HUES6 (cell line): ENCODE data around the gene SOCS3.

ENCODE experiments used
- H3K27ac ChIP-seq: 2 replicates; pipeline ENCODE4 v1.7.0; 2013; ENCODE audit warnings: low read depth, mild to moderate bottlenecking, low read length, inconsistent platforms
- H3K27me3 ChIP-seq: 2 replicates; pipeline ENCODE4 v1.6.1; 2013; ENCODE audit warnings: low read length; ENCODE audit not compliant: control insufficient read depth, insufficient read depth
- H3K36me3 ChIP-seq: 2 replicates; pipeline ENCODE4 v1.6.1; 2013; ENCODE audit warnings: low read length; ENCODE audit not compliant: control insufficient read depth, insufficient read depth
- H3K4me1 ChIP-seq: 2 replicates; pipeline ENCODE4 v1.6.1; 2013; ENCODE audit warnings: low read length; ENCODE audit not compliant: control insufficient read depth, insufficient read depth
- H3K4me3 ChIP-seq: 2 replicates; pipeline ENCODE4 v1.5.1; 2013; ENCODE audit warnings: low read depth, low read length
- H3K9ac ChIP-seq: one replicate; pipeline ENCODE4 v1.6.1; 2013; ENCODE audit warnings: mild to moderate bottlenecking, low read length
- H3K9me3 ChIP-seq: 2 replicates; pipeline ENCODE4 v1.6.1; 2013; ENCODE audit warnings: low read depth, low read length; ENCODE audit not compliant: control insufficient read depth, insufficient read depth

SOCS3 gene

GRCh38 chr17:78357672-78358537, 2.0 kb downstream of the SOCS3 start:
- Histone ChIP-seq H3K36me3 (peaks cover 15% of the 10 kb centered on the region; the same call in 1 of the 2 replicates), H3K27me3 (peaks cover 55% of the 10 kb centered on the region), H3K9ac (peak overlapping the region; percentile 92), H3K4me1 (peaks cover 64% of the 10 kb centered on the region), H3K4me3 (peak overlapping the region; percentile 69), H3K9me3 (no peaks in the 10 kb centered on the region), H3K27ac (no peak overlapping the region)

- H3K4me3 ChIP-seq, result peak overlapping the region; percentile 69; the same call in 1 of the 2 replicates
These were observed 2.7 kb downstream of the SOCS3 start for GRCh38 chr17:78357177-78357586.

GRCh38 chr17:78356101-78356713, 3.7 kb downstream of the SOCS3 start:
- Histone ChIP-seq H3K4me3 (peak overlapping the region; percentile 6; the same call in 1 of the 2 replicates), H3K27me3 (peaks cover 55% of the 10 kb centered on the region), H3K36me3 (peaks cover 15% of the 10 kb centered on the region; the same call in 1 of the 2 replicates), H3K4me1 (peaks cover 66% of the 10 kb centered on the region), H3K27ac (no peak overlapping the region; the same call in 1 of the 2 replicates), H3K9me3 (no peaks in the 10 kb centered on the region), H3K9ac (no peak overlapping the region)

More at GRCh38 chr17:78357177-78357586, 2.7 kb downstream of the SOCS3 start:
- H3K36me3 ChIP-seq, result peaks cover 15% of the 10 kb centered on the region; the same call in 1 of the 2 replicates
- H3K4me1 ChIP-seq, result peaks cover 60% of the 10 kb centered on the region
- no peaks in the 10 kb centered on the region for H3K9me3 ChIP-seq
- H3K27ac ChIP-seq, result no peak overlapping the region
- peak overlapping the region; percentile 23 for H3K9ac ChIP-seq
- H3K27me3 ChIP-seq, result peaks cover 55% of the 10 kb centered on the region

- Histone ChIP-seq H3K4me1 (peaks cover 65% of the 10 kb centered on the region), H3K27me3 (peaks cover 55% of the 10 kb centered on the region), H3K27ac (no peak overlapping the region; the same call in 1 of the 2 replicates), H3K9me3 (no peaks in the 10 kb centered on the region), H3K9ac (no peak overlapping the region), H3K36me3 (peaks cover 15% of the 10 kb centered on the region; the same call in 1 of the 2 replicates), H3K4me3 (peak overlapping the region; percentile 6; the same call in 1 of the 2 replicates)
These were observed 4.2 kb downstream of the SOCS3 start for GRCh38 chr17:78355701-78356100.

- Histone ChIP-seq H3K27ac (no peak overlapping the region), H3K9ac (no peak overlapping the region)
These were observed 4.7 kb downstream of the SOCS3 start for GRCh38 chr17:78355045-78355641.

GRCh38 chr17:78353834-78354233, 6.0 kb downstream of the SOCS3 start:
- Histone ChIP-seq H3K4me1 (peaks cover 65% of the 10 kb centered on the region), H3K27me3 (peaks cover 49% of the 10 kb centered on the region), H3K4me3 (peak overlapping the region; percentile 50), H3K9ac (peak overlapping the region; percentile 83), H3K36me3 (peaks cover 15% of the 10 kb centered on the region; the same call in 1 of the 2 replicates), H3K9me3 (no peaks in the 10 kb centered on the region), H3K27ac (peak overlapping the region; percentile 88; the same call in 1 of the 2 replicates)

More at GRCh38 chr17:78355045-78355641, 4.7 kb downstream of the SOCS3 start:
- no peaks in the 10 kb centered on the region for H3K9me3 ChIP-seq
- peaks cover 65% of the 10 kb centered on the region for H3K4me1 ChIP-seq
- H3K4me3 ChIP-seq, result no peak overlapping the region
- H3K27me3 ChIP-seq, result peaks cover 57% of the 10 kb centered on the region
- H3K36me3 ChIP-seq, result peaks cover 15% of the 10 kb centered on the region; the same call in 1 of the 2 replicates

GRCh38 chr17:78351449-78352006, 8.3 kb downstream of the SOCS3 start:
- Histone ChIP-seq H3K4me1 (peaks cover 43% of the 10 kb centered on the region), H3K9ac (peak overlapping the region; percentile 57), H3K4me3 (peak overlapping the region; percentile 51), H3K36me3 (no peaks in the 10 kb centered on the region), H3K27me3 (peaks cover 34% of the 10 kb centered on the region), H3K27ac (peak overlapping the region; percentile 36; the same call in 1 of the 2 replicates), H3K9me3 (no peaks in the 10 kb centered on the region)

- Histone ChIP-seq H3K27me3 (peaks cover 34% of the 10 kb centered on the region), H3K27ac (no peak overlapping the region), H3K36me3 (no peaks in the 10 kb centered on the region), H3K9ac (no peak overlapping the region), H3K4me1 (peaks cover 31% of the 10 kb centered on the region), H3K4me3 (no peak overlapping the region), H3K9me3 (no peaks in the 10 kb centered on the region)
These were observed 9.8 kb downstream of the SOCS3 start for GRCh38 chr17:78349891-78350642.

- Histone ChIP-seq H3K9ac (no peak overlapping the region), H3K9me3 (no peaks in the 10 kb centered on the region), H3K27ac (no peak overlapping the region), H3K4me3 (no peak overlapping the region), H3K27me3 (peaks cover 23% of the 10 kb centered on the region; the same call in 1 of the 2 replicates), H3K36me3 (no peaks in the 10 kb centered on the region), H3K4me1 (peaks cover 22% of the 10 kb centered on the region)
These were observed 11.7 kb downstream of the SOCS3 start for GRCh38 chr17:78348055-78348770.
